Melanocyte of skin (primary cell): ENCODE data around the gene CDX2. TPM values are rescaled to one million over a fixed set of nuclear protein-coding genes. Genes with fewer than 3 reads are reported as not detected.

Experiments used
- small RNA-seq, 2 donors: library from RNA; depleted of rRNA; stranded (forward); fragments of <200 nt; gene quantifications; one replicate each; pipeline ENCODE3, GENCODE V24; 2012
- total RNA-seq, 2 donors: library from RNA; depleted of rRNA; stranded (reverse); fragments of >200 nt; gene quantifications; 2 replicates each; pipeline ENCODE4 v1.2.3, GENCODE V29; 2012

The CDX2 gene, protein sequence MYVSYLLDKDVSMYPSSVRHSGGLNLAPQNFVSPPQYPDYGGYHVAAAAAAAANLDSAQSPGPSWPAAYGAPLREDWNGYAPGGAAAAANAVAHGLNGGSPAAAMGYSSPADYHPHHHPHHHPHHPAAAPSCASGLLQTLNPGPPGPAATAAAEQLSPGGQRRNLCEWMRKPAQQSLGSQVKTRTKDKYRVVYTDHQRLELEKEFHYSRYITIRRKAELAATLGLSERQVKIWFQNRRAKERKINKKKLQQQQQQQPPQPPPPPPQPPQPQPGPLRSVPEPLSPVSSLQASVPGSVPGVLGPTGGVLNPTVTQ
- not detected for total RNA-seq

DNA sequence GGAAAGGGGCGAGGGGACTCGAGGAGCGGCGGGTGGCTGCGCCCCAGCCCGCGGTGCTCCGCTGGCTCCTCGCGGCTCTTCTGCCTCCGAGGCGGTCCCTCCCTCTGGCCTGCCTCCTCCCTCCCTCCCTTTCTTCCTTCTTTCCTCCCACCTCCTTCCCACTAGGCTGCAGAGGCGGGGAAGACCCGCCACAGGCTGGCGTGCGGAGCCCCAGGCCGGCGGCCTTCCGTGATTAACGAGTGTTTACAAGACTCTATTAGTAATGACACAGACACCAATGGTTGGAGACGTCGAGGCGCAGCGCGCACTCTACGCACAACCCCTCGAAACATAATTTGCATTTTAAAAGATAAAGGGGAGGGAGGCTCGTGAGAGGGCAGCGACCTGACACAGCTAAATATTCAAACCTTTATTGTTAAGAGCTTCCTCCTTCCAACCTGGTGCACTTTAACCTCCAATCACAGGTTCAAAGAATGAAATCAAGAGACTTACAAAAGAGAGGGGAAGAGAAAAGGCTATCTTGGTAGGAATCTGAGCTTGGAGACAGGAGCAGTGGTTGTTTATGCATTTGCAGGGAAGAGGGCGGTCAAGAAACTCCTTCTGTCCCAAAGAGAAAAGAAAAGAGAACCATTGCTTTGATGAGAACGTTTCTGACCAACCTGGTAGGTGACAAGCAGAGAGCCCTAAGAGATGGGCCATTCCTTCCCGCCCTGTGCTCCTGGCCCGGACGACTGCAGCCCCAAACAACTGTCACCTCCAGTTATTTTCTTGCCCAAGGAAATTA lies at the start of gene CDX2:
Gene CDX2 (minus strand): TSS at position 234 of the 784 bp plus-strand sequence. CDS start 309 bp downstream, outside the sequence.

GRCh38 chr13:27988520-27988919 lies 19.4 kb upstream of the CDX2 start, which contains the start of gene URAD:
TSS of gene URAD (minus strand) at chr13:27988693. CDS start at chr13:27988637, 56 bp downstream.

DNA sequence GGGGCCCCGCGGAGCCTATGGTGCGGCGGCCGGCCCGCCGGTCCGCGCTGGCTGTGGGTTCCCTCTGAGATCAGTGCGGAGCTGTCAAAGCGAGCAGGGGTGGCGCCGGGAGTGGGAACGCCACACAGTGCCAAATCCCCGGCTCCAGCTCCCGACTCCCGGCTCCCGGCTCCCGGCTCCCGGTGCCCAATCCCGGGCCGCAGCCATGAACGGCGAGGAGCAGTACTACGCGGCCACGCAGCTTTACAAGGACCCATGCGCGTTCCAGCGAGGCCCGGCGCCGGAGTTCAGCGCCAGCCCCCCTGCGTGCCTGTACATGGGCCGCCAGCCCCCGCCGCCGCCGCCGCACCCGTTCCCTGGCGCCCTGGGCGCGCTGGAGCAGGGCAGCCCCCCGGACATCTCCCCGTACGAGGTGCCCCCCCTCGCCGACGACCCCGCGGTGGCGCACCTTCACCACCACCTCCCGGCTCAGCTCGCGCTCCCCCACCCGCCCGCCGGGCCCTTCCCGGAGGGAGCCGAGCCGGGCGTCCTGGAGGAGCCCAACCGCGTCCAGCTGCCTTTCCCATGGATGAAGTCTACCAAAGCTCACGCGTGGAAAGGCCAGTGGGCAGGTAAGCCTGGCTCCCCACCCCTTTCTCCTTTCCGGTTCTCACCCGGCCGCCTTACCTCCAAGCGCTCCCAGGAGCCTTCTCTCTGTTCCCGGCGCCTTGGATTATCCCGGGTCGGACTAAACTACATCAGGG lies 49.0 kb downstream of the CDX2 start, which contains the start of gene PDX1:
Gene PDX1 (plus strand): TSS at position 67 of the 743 bp plus-strand sequence. CDS start 139 bp downstream, at position 206.

Small RNA genes within 50 kb of the gene (small RNA-seq; reads per million reads assigned to genes)
- gene ATP5F1EP2 (0 reads per million in 2 donors), gene RN7SL272P (0 reads per million in 2 donors)

Other genes with a start within 250 kb of the CDX2 start
- not detected for gene GSX1, start 176.8 kb downstream of the CDX2 start, total RNA-seq
- not detected for gene PDX1, start 49.3 kb downstream of the CDX2 start, total RNA-seq
- gene URAD, start 19.4 kb upstream of the CDX2 start, total RNA-seq: not detected
- gene FLT3, start 131.3 kb upstream of the CDX2 start, total RNA-seq: not detected
- 10 to 100 TPM; 20.0 to 21.0 TPM for gene PAN3, start 169.2 kb upstream of the CDX2 start, total RNA-seq